Fibroblast of upper back skin (primary cell): ENCODE results near the gene IGSF9.
"Not testable (repeated sequence)": the region's sequence is repeated elsewhere in the genome, so short reads cannot be mapped to it uniquely, and the experiment has no call there.

ENCODE experiments used
- DNase-seq: peaks from one replicate; pipeline ENCODE4 v3.0.0-alpha.2; 2013

Gene IGSF9

GRCh38 chr1:159918352-159919200 is 26.8 kb downstream of the IGSF9 start:
- no peak for DNase-seq

- DNase-seq, result no peak
Observed at GRCh38 chr1:159917533-159918351, 27.7 kb downstream of the IGSF9 start.

GRCh38 chr1:159916242-159917051 is 29.0 kb downstream of the IGSF9 start:
- peak; percentile 85 for DNase-seq

DNA sequence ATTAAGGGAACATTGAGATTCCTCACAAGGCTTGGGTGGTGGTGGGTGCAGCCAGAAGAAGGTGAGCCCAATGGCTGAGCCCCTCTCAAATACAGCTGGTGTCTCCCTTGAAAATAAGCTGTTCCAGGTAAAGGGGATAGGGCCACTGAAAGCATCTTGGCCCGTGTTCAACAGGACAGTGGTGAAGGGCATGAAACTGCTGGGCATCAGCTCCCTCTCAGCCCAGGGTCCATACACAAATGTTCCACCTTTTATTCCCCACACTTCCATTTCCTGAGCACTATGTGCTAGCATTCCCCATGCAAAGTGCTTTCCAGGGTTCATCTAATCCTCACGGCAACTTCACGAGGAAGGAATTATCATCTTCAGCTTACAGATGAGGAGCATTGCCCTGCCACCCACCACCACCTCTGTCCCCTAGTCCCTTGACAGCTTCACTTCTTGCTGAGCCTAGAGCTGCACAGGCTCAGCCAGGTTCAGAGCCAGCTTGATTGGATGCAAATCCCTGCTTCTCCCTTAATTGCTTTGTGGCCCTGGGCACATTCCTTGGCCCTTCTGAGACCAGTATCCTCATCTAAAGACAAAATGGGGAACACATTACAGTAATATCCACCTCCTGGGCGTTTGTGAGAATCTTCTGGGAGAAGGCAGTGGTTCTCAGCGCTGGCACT is 29.7 kb downstream of the IGSF9 start:
- DNase-seq, result no peak

GRCh38 chr1:159914252-159915018 is 31.0 kb downstream of the IGSF9 start:
- no peak for DNase-seq

GRCh38 chr1:159913451-159914192 is 31.8 kb downstream of the IGSF9 start:
- DNase-seq, result no peak

- DNase-seq, result no peak
Observed at GRCh38 chr1:159911326-159912070, 33.9 kb downstream of the IGSF9 start.

- no peak for DNase-seq
Observed at GRCh38 chr1:159908031-159908940, 37.1 kb downstream of the IGSF9 start.

DNA sequence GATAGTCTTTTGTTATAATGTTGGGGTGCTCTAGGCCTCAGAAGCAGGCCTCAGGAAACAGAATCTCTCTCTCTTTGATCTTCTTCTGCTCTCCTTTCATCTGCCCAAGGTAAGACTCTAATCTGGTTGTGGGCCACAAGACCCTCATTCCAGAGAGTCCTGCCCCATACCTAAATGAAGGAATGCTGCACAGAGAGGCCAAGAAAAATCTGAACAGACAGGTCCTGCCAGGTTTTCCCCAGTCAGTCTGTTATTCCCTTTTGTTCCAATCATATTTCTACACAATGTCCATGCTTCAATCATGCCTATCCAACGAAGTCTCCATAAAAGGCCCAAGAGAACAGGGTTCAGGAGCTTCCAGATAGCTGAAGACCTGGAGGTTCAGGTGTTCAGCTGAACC is 38.5 kb downstream of the IGSF9 start:
- no peak for DNase-seq

DNA sequence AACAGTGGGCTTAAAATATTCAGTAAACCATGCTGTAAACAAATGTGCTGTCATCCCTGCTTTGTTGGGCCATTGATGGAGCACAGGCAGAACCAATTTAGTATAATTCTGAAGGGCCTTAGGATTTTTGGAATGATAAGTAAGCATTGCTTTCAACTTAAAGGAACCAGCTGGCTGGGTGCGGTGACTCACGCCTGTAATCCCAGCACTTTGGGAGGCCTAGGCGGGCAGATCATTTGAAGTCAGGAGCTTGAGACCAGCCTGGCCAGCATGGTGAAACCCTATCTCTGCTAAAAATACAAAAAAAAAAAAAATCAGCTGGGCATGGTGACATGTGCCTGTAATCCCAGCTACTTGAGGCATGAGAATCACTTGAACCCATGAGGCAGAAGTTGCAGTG is 41.4 kb downstream of the IGSF9 start:
- not testable (repeated sequence) for DNase-seq

GRCh38 chr1:159902541-159902940 is 42.9 kb downstream of the IGSF9 start:
- no peak for DNase-seq

GRCh38 chr1:159900755-159901360 is 44.6 kb downstream of the IGSF9 start:
- no peak for DNase-seq

GRCh38 chr1:159900086-159900680 is 45.2 kb downstream of the IGSF9 start, which contains the start of gene CFAP45:
TSS of gene CFAP45 (minus strand) at chr1:159900165. CDS start at chr1:159900098, 67 bp downstream.
- DNase-seq, result peak; percentile 64

DNA sequence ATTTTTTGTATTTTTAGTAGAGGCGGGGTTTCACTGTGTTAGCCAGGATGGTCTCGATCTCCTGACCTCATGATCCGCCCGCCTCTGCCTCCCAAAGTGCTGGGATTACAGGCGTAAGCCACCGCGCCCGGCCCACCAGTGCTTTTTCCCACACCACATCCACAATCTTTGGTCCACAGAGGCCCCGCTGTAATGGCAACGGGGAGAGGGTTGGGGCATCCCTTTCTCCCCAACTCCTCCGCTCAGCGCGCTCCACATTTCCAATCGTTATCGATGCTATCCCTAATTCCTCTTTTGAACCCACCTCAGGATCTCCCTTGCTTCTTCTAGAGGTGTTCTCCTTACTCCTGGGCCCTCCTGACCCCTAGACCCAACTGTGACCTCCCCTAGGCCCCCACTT is 45.8 kb downstream of the IGSF9 start:
- DNase-seq, result not testable (repeated sequence)

GRCh38 chr1:159898527-159898926 is 46.9 kb downstream of the IGSF9 start:
- DNase-seq, result no peak

- DNase-seq, result no peak
Observed at GRCh38 chr1:159897962-159898361, 47.5 kb downstream of the IGSF9 start.

DNA sequence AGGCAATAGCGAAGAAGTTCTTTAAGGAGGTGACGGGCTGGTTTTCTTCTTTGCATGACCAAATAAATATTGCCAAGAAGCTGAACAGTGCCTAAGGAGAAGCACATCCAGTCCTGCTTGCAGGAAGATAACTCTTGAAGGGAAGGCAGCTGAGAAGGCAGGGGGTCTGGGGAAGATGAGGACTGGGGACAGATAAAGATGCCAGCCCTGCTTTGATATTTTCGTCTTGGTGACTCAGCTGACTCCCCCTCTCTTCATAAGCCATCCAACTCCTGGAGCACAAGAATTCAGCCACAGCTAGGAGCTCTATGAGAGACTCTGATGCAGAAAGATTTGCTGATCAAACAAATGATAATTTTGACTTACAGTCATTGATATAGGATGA is 48.9 kb downstream of the IGSF9 start:
- DNase-seq, result no peak
